ENCODE results near the gene ZNF438. TPM values are rescaled to one million over a fixed set of nuclear protein-coding genes. Genes with fewer than 3 reads are reported as not detected.

ZNF438 gene
- total and polyA plus RNA-seq, 2 of the 4 experiments (the other 2 are of a cell fraction), result 1.8 to 2.9 TPM

DNA sequence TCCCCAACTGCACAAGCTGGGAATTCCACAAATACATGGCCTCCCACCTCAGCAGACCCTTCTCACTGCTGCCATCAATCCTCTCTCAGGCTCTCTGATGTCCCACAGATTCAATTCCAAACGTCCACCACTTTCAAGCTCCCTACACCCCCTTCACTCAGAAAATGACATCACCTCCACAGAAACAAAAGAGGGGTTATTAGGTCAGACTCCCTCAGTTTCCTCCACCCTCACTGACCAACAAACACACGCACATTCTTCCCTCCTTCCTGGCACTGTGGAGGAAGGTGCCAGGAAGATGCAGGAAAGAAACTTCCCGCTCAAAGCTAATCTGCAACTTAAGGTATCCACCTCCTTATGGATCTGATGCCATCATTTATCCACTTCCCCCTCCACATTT lies 18.3 kb downstream of the ZNF438 start:
- H3K4me2 ChIP-seq (ENCODE audit: low read depth, low read length), result no peak overlapping the region
- H3K9me3 ChIP-seq (ENCODE audit: control insufficient read depth, insufficient read depth, low read length), result no peaks in the 10 kb centered on the region
- H4K5ac ChIP-seq (ENCODE audit: low read depth, low read length), result no peak overlapping the region
- ChIA-PET CTCF (no interaction called here), POLR2A (ENCODE audit: unreplicated experiment) (no interaction called here)
- peak overlapping the region; percentile 52; the same call in 1 of the 2 replicates for H2AK5ac ChIP-seq (ENCODE audit: low read depth, low read length)
- no peak overlapping the region for H2AFZ ChIP-seq (replicated peaks; ENCODE audit: low read length, poor library complexity)
- H3K36me3 ChIP-seq (ENCODE audit: control insufficient read depth, insufficient read depth, low read length), result no peaks in the 10 kb centered on the region
- no peak for ATAC-seq (ENCODE audit: low read depth)
- no peaks in the 10 kb centered on the region for H4K20me1 ChIP-seq (ENCODE audit: insufficient read depth, low read length)
- H2BK20ac ChIP-seq (ENCODE audit: low read depth, low read length), result peak overlapping the region; percentile 4; the same call in 1 of the 2 replicates
- WGBS, 2 experiments (ENCODE audit: extremely low coverage in 2 of 2, insufficient read length in 1 of 2), result no CpG with 5 or more reads among the region's 3 CpGs
- H3K18ac ChIP-seq (ENCODE audit: low read depth, low read length), result no peak overlapping the region
- H3K4me1 ChIP-seq (ENCODE audit: control insufficient read depth, insufficient read depth, low read length), result peaks cover 2% of the 10 kb centered on the region
- TF ChIP-seq RAD21 (IDR thresholded peaks at IDR 0.05; ENCODE audit: low read length), result no peak
- no peak for TF ChIP-seq CTCF (conservative IDR thresholded peaks at IDR 0.05; ENCODE audit: low read depth, low read length)
- H3K27ac ChIP-seq (ENCODE audit: insufficient read depth, low read length), result no peak overlapping the region
- no peak overlapping the region for H3K14ac ChIP-seq (replicated peaks; ENCODE audit: low read depth, low read length)
- no TSS peak for BruUV-seq (replicated peaks)
- H4K91ac ChIP-seq (ENCODE audit: insufficient read depth, low read depth, low read length), result no peak overlapping the region
- H3K4ac ChIP-seq (ENCODE audit: low read depth, low read length), result no peak overlapping the region; the same call in 1 of the 2 replicates
- H2BK5ac ChIP-seq (ENCODE audit: low read depth, low read length, poor library complexity, severe bottlenecking), result no peak overlapping the region
- H3K4me3 ChIP-seq (ENCODE audit: insufficient read depth, low read depth, low read length), result no peak overlapping the region
- H2AK9ac ChIP-seq (replicated peaks; ENCODE audit: low read depth, low read length, poor library complexity), result no peak overlapping the region
- H3K9ac ChIP-seq (ENCODE audit: low read depth, low read length), result no peak overlapping the region
- intact Hi-C loops (cut with micrococcal nuclease) (no loop called here), dilution Hi-C loops (cut with HindIII; ENCODE audit: low sequenced_read_pairs, unreplicated experiment) (no loop called here), in situ Hi-C loops (cut with MboI; ENCODE audit: low sequenced_read_pairs) (no loop called here)
- peaks cover 10 to 41% of the 10 kb centered on the region in 2 experiments; a peak in 3 of 4 replicates for H3K79me1 ChIP-seq (ENCODE audit: low read depth in 1 of 2, low read length in 2 of 2)
- peaks cover 7% of the 10 kb centered on the region for H3K9me1 ChIP-seq (ENCODE audit: insufficient read depth, low read length)
- no peaks in the 10 kb centered on the region for H3K27me3 ChIP-seq (ENCODE audit: control insufficient read depth, insufficient read depth, low read length)
- no peak overlapping the region for H3K56ac ChIP-seq (ENCODE audit: extremely low read depth, insufficient read depth, low read length)
- H3K23ac ChIP-seq (ENCODE audit: low read depth, low read length), result no peak overlapping the region
- H2BK15ac ChIP-seq (ENCODE audit: low read depth, low read length), result 0 out of 3 replicates have a peak overlapping the region, but pooled peaks have one; percentile 46
- no peak overlapping the region for H2BK120ac ChIP-seq (ENCODE audit: low read depth, low read length)
- DNase-seq, result no peak
- H4K8ac ChIP-seq (ENCODE audit: low read depth in 2 of 2, low read length in 2 of 2), result no peak overlapping the region; a peak in 1 of 4 replicates
